Lung (tissue), 12 donors: ENCODE results near the gene VWA3A. TPM values are rescaled to one million over a fixed set of nuclear protein-coding genes. Genes with fewer than 3 reads are reported as not detected.

Source experiments
- ATAC-seq: fragments of 200-7000 bp; cut with Tn5 transposase; one replicate; pipeline ENCODE4 v1.9.1; 2020; ENCODE audit warnings: moderate number of reproducible peaks; ENCODE audit not compliant: insufficient read depth, low FRiP score
- DNase-seq, 3 donors: peaks; one replicate each; pipeline ENCODE4 v3.0.0-alpha.2; 2013 to 2017
- H3K27ac ChIP-seq, 2 donors: one replicate each; pipeline ENCODE4 v1.5.1; 2013; ENCODE audit warnings: mild to moderate bottlenecking in 2 of 2, moderate library complexity in 2 of 2, control low read depth in 1 of 2, inconsistent platforms in 1 of 2, low read depth in 1 of 2, low read length in 1 of 2
- H3K27me3 ChIP-seq, 3 donors: one replicate each; pipeline ENCODE4 v1.5.1; 2013; ENCODE audit warnings: low read length in 2 of 3; ENCODE audit not compliant: control insufficient read depth in 3 of 3, insufficient read depth in 3 of 3
- H3K36me3 ChIP-seq, 4 donors: one replicate each; pipeline ENCODE4 v1.5.1; 2013; ENCODE audit warnings: low read length in 4 of 4, mild to moderate bottlenecking in 1 of 4, moderate library complexity in 1 of 4; ENCODE audit not compliant: control insufficient read depth in 4 of 4, insufficient read depth in 4 of 4
- H3K4me1 ChIP-seq, 5 donors: one replicate each; pipeline ENCODE4 v1.5.1; 2013; ENCODE audit warnings: low read length in 5 of 5, mild to moderate bottlenecking in 2 of 5, moderate library complexity in 1 of 5; ENCODE audit not compliant: control insufficient read depth in 5 of 5, insufficient read depth in 5 of 5
- H3K4me3 ChIP-seq: one replicate; pipeline ENCODE4 v1.5.1; 2013; ENCODE audit warnings: mild to moderate bottlenecking, control low read depth, moderate library complexity
- H3K9ac ChIP-seq, 2 donors: one replicate each; pipeline ENCODE4 v1.5.1; 2013; ENCODE audit warnings: low read length in 2 of 2, control low read depth in 1 of 2; ENCODE audit not compliant: insufficient read depth in 1 of 2
- H3K9me3 ChIP-seq, 4 donors: one replicate each; pipeline ENCODE4 v1.5.1; 2013; ENCODE audit warnings: low read length in 3 of 4, mild to moderate bottlenecking in 1 of 4, moderate library complexity in 1 of 4; ENCODE audit not compliant: control insufficient read depth in 4 of 4, insufficient read depth in 3 of 4
- WGBS, 2 donors: extraction: QIAGEN DNeasy Blood & Tissue Kit; methylation state at CpG; one replicate each; pipeline ENCODE4 v1.1.7; 2013; 5-methylcytosine and 5-hydroxymethylcytosine counted together
- polyA plus RNA-seq, 2 donors: library from polyadenylated mRNA; stranded (reverse); fragments of 200-250 nt; gene quantifications; one replicate each; pipeline ENCODE4 v1.2.1, GENCODE V29; 2013
- total RNA-seq, 2 donors: library from RNA; depleted of rRNA in 1 of 2; stranded (reverse); fragments of >200 nt in 1 of 2; gene quantifications; one replicate each; pipeline ENCODE4 v1.2.1, GENCODE V29; 2014 to 2021
- TF ChIP-seq, protein P1 (sequence below): IDR thresholded peaks from 2 replicates; pipeline ENCODE4 v1.5.1; 2012; ENCODE audit warnings: mild to moderate bottlenecking; ENCODE audit errors: control extremely low read depth, extremely low read depth
- donor health status: control.
- donor health status: control.
- donor health status: Bipolar disorder and iron deficiency.
- donor health status: healthy.
- donor health status: DM: yes; HTN: yes; CAD: no.

Gene VWA3A
- total and polyA plus RNA-seq, 4 donors, result 2.4 to 15.1 (median 8.7) TPM

DNA sequence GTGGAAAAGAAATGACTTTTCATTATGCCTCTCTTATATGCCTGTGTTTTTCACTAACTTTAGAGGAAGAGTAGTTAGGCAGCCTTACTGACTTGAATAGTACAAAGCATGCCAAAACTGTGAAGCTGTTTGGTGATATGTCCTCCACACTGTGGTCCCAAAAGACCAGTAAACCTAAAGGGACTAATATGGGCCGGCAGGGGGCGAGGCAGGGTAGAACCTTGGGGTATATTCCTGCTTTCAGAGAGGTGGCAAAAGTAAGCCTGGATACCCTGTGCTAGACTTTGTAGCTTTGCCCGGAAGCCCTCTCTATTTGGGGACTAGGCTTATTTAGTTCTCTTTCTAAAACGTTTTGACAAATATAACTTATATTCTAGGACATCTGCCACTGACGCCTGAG, 36.5 kb upstream of the VWA3A start:
- Histone ChIP-seq H3K27ac (no peak overlapping the region), H3K27me3 (no peaks in the 10 kb centered on the region), H3K9me3 (no peaks in the 10 kb centered on the region), H3K9ac (no peak overlapping the region), H3K4me3 (no peak overlapping the region), H3K4me1 (no peaks in the 10 kb centered on the region), H3K36me3 (peaks cover 0 to 5% (median 0%) of the 10 kb centered on the region in 4 donors)
- DNase-seq (peak in 1 of 3 donors; percentile 10), ATAC-seq (no peak)
- TF ChIP-seq, protein P1, sequence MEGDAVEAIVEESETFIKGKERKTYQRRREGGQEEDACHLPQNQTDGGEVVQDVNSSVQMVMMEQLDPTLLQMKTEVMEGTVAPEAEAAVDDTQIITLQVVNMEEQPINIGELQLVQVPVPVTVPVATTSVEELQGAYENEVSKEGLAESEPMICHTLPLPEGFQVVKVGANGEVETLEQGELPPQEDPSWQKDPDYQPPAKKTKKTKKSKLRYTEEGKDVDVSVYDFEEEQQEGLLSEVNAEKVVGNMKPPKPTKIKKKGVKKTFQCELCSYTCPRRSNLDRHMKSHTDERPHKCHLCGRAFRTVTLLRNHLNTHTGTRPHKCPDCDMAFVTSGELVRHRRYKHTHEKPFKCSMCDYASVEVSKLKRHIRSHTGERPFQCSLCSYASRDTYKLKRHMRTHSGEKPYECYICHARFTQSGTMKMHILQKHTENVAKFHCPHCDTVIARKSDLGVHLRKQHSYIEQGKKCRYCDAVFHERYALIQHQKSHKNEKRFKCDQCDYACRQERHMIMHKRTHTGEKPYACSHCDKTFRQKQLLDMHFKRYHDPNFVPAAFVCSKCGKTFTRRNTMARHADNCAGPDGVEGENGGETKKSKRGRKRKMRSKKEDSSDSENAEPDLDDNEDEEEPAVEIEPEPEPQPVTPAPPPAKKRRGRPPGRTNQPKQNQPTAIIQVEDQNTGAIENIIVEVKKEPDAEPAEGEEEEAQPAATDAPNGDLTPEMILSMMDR, result no peak
- WGBS, 2 donors, result 84 to 90% methylated on average over 5 of the region's 5 CpGs

DNA sequence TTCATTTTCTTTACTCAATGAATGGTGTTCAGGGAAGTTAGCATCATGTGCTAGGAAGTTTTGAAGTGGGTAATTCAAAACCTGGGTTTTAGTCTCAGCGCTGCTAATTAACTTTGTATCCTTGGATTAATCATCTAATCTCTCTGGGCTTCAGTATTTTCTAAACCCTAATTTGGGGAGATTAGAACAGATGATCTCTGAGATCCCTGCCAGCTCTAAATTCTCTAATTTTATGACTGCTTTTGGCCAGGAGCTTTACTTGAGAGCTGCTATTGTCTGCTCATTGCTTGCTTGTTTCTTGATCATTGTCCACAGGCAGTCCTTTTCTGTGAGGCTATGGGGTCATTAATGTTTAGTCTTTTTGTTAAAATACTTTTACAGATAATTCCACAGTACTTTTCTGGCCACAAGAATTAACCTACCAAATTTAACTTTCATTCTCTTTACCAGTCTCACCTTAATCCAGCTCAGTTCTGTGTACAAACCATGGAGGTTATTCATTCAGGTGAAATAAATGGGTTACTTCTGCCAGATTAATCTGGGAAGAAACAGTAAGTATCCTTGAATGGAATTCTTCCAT, 28.4 kb upstream of the VWA3A start:
- Histone ChIP-seq H3K27me3 (no peaks in the 10 kb centered on the region), H3K27ac (no peak overlapping the region), H3K36me3 (peaks cover 0 to 4% (median 0%) of the 10 kb centered on the region in 4 donors), H3K9ac (no peak overlapping the region), H3K9me3 (no peaks in the 10 kb centered on the region), H3K4me1 (peaks cover 0 to 2% (median 0%) of the 10 kb centered on the region in 5 donors), H3K4me3 (no peak overlapping the region)
- DNase-seq (no peak), ATAC-seq (no peak)
- WGBS, 2 donors, result 94 to 95% methylated on average over 1 of the region's 1 CpG
- TF ChIP-seq, protein P1, result no peak

DNA sequence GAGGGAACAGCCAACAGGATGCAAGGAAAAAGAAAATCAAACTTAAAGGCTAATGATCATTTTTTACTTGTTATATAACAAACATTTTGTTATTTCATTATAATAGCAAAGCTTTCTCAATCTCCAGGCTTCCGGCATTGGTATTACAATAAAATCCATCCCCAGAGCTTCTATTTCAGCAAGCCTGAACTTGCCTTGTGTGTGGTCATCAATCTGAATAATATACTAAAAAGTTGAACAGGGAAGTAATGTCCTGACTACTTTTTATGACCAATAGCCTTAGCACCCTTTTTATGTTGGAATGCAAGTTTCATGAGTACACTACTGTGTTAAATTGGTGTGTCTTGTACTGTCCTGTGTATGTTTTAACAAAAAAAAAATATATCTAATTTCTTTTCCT, 27.1 kb upstream of the VWA3A start:
- ATAC-seq (no peak), DNase-seq (no peak)
- 93 to 94% methylated on average over 1 of the region's 1 CpG for WGBS, 2 donors
- no peaks in the 10 kb centered on the region for H3K9me3 ChIP-seq
- peaks cover 0 to 11% (median 7%) of the 10 kb centered on the region in 5 donors for H3K4me1 ChIP-seq
- TF ChIP-seq, protein P1, result no peak
- H3K36me3 ChIP-seq, result peaks cover 0 to 4% (median 0%) of the 10 kb centered on the region in 4 donors
- no peak overlapping the region for H3K4me3 ChIP-seq
- H3K27ac ChIP-seq, result no peak overlapping the region
- H3K27me3 ChIP-seq, result no peaks in the 10 kb centered on the region
- H3K9ac ChIP-seq, result no peak overlapping the region
